Neuron (in vitro differentiated cells): ENCODE measurements around the gene PDCD6IP.
"Not testable (repeated sequence)": the region's sequence is repeated elsewhere in the genome, so short reads cannot be mapped to it uniquely, and the experiment has no call there.

ENCODE experiments used
- H2AFZ ChIP-seq: one replicate; pipeline ENCODE4 v1.6.1; 2013; ENCODE audit warnings: low read depth, mild to moderate bottlenecking, inconsistent platforms, low read length, moderate library complexity
- H3K27me3 ChIP-seq: one replicate; pipeline ENCODE4 v1.6.1; 2013; ENCODE audit warnings: low read length; ENCODE audit not compliant: insufficient read depth
- H3K36me3 ChIP-seq: one replicate; pipeline ENCODE4 v1.6.1; 2013; ENCODE audit warnings: low read length; ENCODE audit not compliant: insufficient read depth
- H3K4me1 ChIP-seq: one replicate; pipeline ENCODE4 v1.6.1; 2013; ENCODE audit warnings: low read length; ENCODE audit not compliant: insufficient read depth
- H3K4me3 ChIP-seq: 2 replicates; pipeline ENCODE4 v1.5.1; 2013; ENCODE audit warnings: mild to moderate bottlenecking, low read length, moderate library complexity
- H3K9me3 ChIP-seq: one replicate; pipeline ENCODE4 v1.6.1; 2013; ENCODE audit warnings: low read length

Gene PDCD6IP

GRCh38 chr3:33839283-33839682 lies 40.9 kb downstream of the PDCD6IP start:
- H3K27me3 ChIP-seq = no peaks in the 10 kb centered on the region
- no peak overlapping the region for H2AFZ ChIP-seq
- peaks cover 12% of the 10 kb centered on the region for H3K36me3 ChIP-seq
- H3K4me1 ChIP-seq = no peaks in the 10 kb centered on the region
- no peak overlapping the region for H3K4me3 ChIP-seq
- H3K9me3 ChIP-seq = no peaks in the 10 kb centered on the region

GRCh38 chr3:33840179-33840578 lies 41.7 kb downstream of the PDCD6IP start:
- no peaks in the 10 kb centered on the region for H3K4me1 ChIP-seq
- no peaks in the 10 kb centered on the region for H3K9me3 ChIP-seq
- H2AFZ ChIP-seq = no peak overlapping the region
- no peak overlapping the region for H3K4me3 ChIP-seq
- peaks cover 19% of the 10 kb centered on the region for H3K36me3 ChIP-seq
- no peaks in the 10 kb centered on the region for H3K27me3 ChIP-seq

- Histone ChIP-seq H2AFZ (no peak overlapping the region), H3K4me1 (peaks cover 5% of the 10 kb centered on the region), H3K36me3 (peaks cover 26% of the 10 kb centered on the region), H3K4me3 (no peak overlapping the region), H3K9me3 (no peaks in the 10 kb centered on the region), H3K27me3 (no peaks in the 10 kb centered on the region)
These were observed 50.4 kb downstream of the PDCD6IP start for GRCh38 chr3:33848624-33849347.

- H3K4me3 ChIP-seq, H3K27me3 ChIP-seq, H2AFZ ChIP-seq, H3K9me3 ChIP-seq, H3K4me1 ChIP-seq: not testable (repeated sequence)
- peaks cover 22% of the 10 kb centered on the region for H3K36me3 ChIP-seq
These were observed 52.2 kb downstream of the PDCD6IP start for GRCh38 chr3:33850599-33850998.

- H3K4me3 ChIP-seq, H3K4me1 ChIP-seq, H3K9me3 ChIP-seq, H3K27me3 ChIP-seq, H2AFZ ChIP-seq: not testable (repeated sequence)
- peaks cover 24% of the 10 kb centered on the region for H3K36me3 ChIP-seq
These were observed 57.0 kb downstream of the PDCD6IP start for GRCh38 chr3:33855407-33855806.

- Histone ChIP-seq H3K27me3 (no peaks in the 10 kb centered on the region), H3K9me3 (no peaks in the 10 kb centered on the region), H3K36me3 (peaks cover 24% of the 10 kb centered on the region), H3K4me3 (no peak overlapping the region), H2AFZ (no peak overlapping the region), H3K4me1 (no peaks in the 10 kb centered on the region)
These were observed 57.6 kb downstream of the PDCD6IP start for GRCh38 chr3:33855884-33856546.

- H2AFZ ChIP-seq, H3K4me3 ChIP-seq, H3K9me3 ChIP-seq, H3K27me3 ChIP-seq, H3K4me1 ChIP-seq: not testable (repeated sequence)
- H3K36me3 ChIP-seq = peaks cover 25% of the 10 kb centered on the region
These were observed 59.3 kb downstream of the PDCD6IP start for GRCh38 chr3:33857701-33858100.

- Histone ChIP-seq H3K4me1 (no peaks in the 10 kb centered on the region), H3K27me3 (no peaks in the 10 kb centered on the region), H3K9me3 (no peaks in the 10 kb centered on the region), H3K4me3 (no peak overlapping the region), H3K36me3 (peaks cover 27% of the 10 kb centered on the region), H2AFZ (no peak overlapping the region)
These were observed 59.7 kb downstream of the PDCD6IP start for GRCh38 chr3:33858131-33858530.

GRCh38 chr3:33860373-33861050 lies 62.1 kb downstream of the PDCD6IP start:
- H3K9me3 ChIP-seq = no peaks in the 10 kb centered on the region
- no peaks in the 10 kb centered on the region for H3K27me3 ChIP-seq
- H3K4me1 ChIP-seq = no peaks in the 10 kb centered on the region
- H3K4me3 ChIP-seq = no peak overlapping the region
- no peak overlapping the region for H2AFZ ChIP-seq
- peaks cover 41% of the 10 kb centered on the region for H3K36me3 ChIP-seq

GRCh38 chr3:33865133-33865532 lies 66.7 kb downstream of the PDCD6IP start:
- H3K27me3 ChIP-seq = no peaks in the 10 kb centered on the region
- H3K4me3 ChIP-seq = no peak overlapping the region
- peaks cover 34% of the 10 kb centered on the region for H3K36me3 ChIP-seq
- no peaks in the 10 kb centered on the region for H3K9me3 ChIP-seq
- H3K4me1 ChIP-seq = no peaks in the 10 kb centered on the region
- H2AFZ ChIP-seq = no peak overlapping the region

GRCh38 chr3:33868309-33868708 lies 69.9 kb downstream of the PDCD6IP start:
- peaks cover 28% of the 10 kb centered on the region for H3K36me3 ChIP-seq

GRCh38 chr3:33869977-33870376 lies 71.5 kb downstream of the PDCD6IP start:
- Histone ChIP-seq H3K9me3 (no peaks in the 10 kb centered on the region), H3K4me3 (no peak overlapping the region)

More at GRCh38 chr3:33868309-33868708, 69.9 kb downstream of the PDCD6IP start:
- no peaks in the 10 kb centered on the region for H3K4me1 ChIP-seq
- H3K27me3 ChIP-seq = no peaks in the 10 kb centered on the region
- H3K9me3 ChIP-seq = no peaks in the 10 kb centered on the region
- H2AFZ ChIP-seq = no peak overlapping the region
- H3K4me3 ChIP-seq = no peak overlapping the region

GRCh38 chr3:33874815-33875214 lies 76.4 kb downstream of the PDCD6IP start:
- Histone ChIP-seq H2AFZ (no peak overlapping the region), H3K4me1 (no peaks in the 10 kb centered on the region), H3K4me3 (no peak overlapping the region), H3K9me3 (no peaks in the 10 kb centered on the region), H3K27me3 (no peaks in the 10 kb centered on the region), H3K36me3 (no peaks in the 10 kb centered on the region)

More at GRCh38 chr3:33869977-33870376, 71.5 kb downstream of the PDCD6IP start:
- Histone ChIP-seq H3K36me3 (peaks cover 15% of the 10 kb centered on the region), H3K27me3 (no peaks in the 10 kb centered on the region), H2AFZ (no peak overlapping the region), H3K4me1 (no peaks in the 10 kb centered on the region)
